Left ventricle myocardium inferior (tissue), 1 donor: ENCODE measurements around the gene STK39. TPM values are rescaled to one million over a fixed set of nuclear protein-coding genes. Genes with fewer than 3 reads are reported as not detected.

ENCODE experiments used
- DNase-seq: peaks from one replicate; pipeline ENCODE4 v3.0.0-alpha.2; 2020
- H3K27ac ChIP-seq: fragments of 200-600 bp; replicated peaks from 2 replicates; pipeline ENCODE4 v1.8.0; 2021
- H3K27me3 ChIP-seq: fragments of 200-600 bp; 2 replicates; pipeline ENCODE4 v1.8.0; 2021; ENCODE audit warnings: low read depth
- H3K36me3 ChIP-seq: fragments of 200-600 bp; 2 replicates; pipeline ENCODE4 v1.8.0; 2021
- H3K4me1 ChIP-seq: fragments of 200-600 bp; 2 replicates; pipeline ENCODE4 v1.8.0; 2021
- H3K4me3 ChIP-seq: fragments of 200-600 bp; 2 replicates; pipeline ENCODE4 v1.8.0; 2021; ENCODE audit warnings: mild to moderate bottlenecking, moderate library complexity
- H3K9me3 ChIP-seq: fragments of 200-600 bp; replicated peaks from 2 replicates; pipeline ENCODE4 v1.8.0; 2021
- intact Hi-C: fragments of 100-400 bp; cut with micrococcal nuclease; formaldehyde crosslinking; loops from one replicate; pipeline ENCODE4 v1.11.0; 2022
- total RNA-seq: library from RNA; stranded (reverse); fragmentation: NEBNext Ultra II Directional; extraction: Animal tissue kit (Norgen Biotek cat#: 25700); gene quantifications from one replicate; pipeline ENCODE4 v1.2.1, GENCODE V29; 2021
- TF ChIP-seq, protein P1 (sequence below): fragments of 200-600 bp; IDR thresholded peaks from 2 replicates; pipeline ENCODE4 v1.8.0; 2021; ENCODE audit warnings: antibody characterized with exemption, mild to moderate bottlenecking, borderline replicate concordance
- donor health status: DM: no; HTN: yes; CAD: no; lungs with severe emphysema.

STK39 gene
- total RNA-seq, 1 donor from 2014 or later = 23.2 TPM

- Histone ChIP-seq H3K9me3 (no peaks in the 10 kb centered on the region), H3K4me1 (peaks cover 46% of the 10 kb centered on the region), H3K27me3 (no peaks in the 10 kb centered on the region), H3K27ac (peak overlapping the region; percentile 70), H3K4me3 (no peak overlapping the region), H3K36me3 (no peaks in the 10 kb centered on the region)
- intact Hi-C loops = no loop called here
- TF ChIP-seq, protein P1, sequence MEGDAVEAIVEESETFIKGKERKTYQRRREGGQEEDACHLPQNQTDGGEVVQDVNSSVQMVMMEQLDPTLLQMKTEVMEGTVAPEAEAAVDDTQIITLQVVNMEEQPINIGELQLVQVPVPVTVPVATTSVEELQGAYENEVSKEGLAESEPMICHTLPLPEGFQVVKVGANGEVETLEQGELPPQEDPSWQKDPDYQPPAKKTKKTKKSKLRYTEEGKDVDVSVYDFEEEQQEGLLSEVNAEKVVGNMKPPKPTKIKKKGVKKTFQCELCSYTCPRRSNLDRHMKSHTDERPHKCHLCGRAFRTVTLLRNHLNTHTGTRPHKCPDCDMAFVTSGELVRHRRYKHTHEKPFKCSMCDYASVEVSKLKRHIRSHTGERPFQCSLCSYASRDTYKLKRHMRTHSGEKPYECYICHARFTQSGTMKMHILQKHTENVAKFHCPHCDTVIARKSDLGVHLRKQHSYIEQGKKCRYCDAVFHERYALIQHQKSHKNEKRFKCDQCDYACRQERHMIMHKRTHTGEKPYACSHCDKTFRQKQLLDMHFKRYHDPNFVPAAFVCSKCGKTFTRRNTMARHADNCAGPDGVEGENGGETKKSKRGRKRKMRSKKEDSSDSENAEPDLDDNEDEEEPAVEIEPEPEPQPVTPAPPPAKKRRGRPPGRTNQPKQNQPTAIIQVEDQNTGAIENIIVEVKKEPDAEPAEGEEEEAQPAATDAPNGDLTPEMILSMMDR = no peak
- no peak for DNase-seq
These were observed 109.8 kb downstream of the STK39 start for GRCh38 chr2:168137510-168138180.

DNA sequence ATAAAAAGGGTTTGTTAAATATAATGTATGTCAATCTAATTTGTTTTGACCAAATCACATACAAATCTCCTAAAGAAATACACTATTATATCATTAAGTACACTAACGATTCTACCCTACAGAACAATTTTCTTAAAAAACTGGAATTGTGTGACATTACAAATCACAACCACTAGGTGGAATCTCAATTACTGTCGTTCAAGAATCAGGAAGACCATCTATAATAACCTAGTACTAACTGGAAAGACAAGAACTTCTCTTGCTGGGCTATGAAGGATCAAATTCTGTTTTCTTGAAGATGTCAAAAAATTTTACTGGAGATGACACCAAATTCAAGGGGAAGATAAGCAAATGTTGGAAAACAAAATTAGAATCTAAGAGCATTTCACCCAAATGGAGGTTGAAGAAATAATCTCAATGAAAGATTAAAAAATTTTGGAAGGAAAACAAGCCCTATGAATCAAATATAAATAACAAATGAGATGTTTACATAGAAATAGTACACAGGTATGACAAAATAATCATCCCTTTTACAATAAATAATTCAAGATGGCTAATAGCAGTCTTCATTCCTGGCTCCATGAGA is 110.9 kb downstream of the STK39 start:
- H3K27ac ChIP-seq = peak overlapping the region; percentile 70
- H3K4me3 ChIP-seq = no peak overlapping the region
- no peaks in the 10 kb centered on the region for H3K36me3 ChIP-seq
- TF ChIP-seq, protein P1 = peak; percentile 62
- no peaks in the 10 kb centered on the region for H3K27me3 ChIP-seq
- intact Hi-C loops = no loop called here
- no peak for DNase-seq
- peaks cover 47% of the 10 kb centered on the region for H3K4me1 ChIP-seq
- H3K9me3 ChIP-seq = no peaks in the 10 kb centered on the region

DNA sequence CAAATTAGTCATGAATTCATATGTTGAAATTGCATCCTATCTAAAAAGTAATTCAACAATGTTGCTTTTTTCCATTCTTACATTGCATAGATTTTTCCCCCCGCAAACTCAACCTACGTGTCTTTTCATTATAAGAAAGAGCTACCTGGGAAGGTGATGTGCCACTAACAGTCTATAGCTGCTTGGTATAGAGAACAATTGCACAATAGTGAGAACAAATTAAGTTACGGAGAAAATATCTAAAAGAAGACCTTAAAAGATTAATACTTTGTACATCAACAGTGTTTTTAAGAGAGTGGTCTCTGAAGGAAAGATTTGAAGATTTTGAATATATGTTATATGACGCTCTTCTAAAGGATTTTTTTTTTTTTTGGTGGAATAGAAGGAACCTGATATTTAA is 111.8 kb downstream of the STK39 start:
- Histone ChIP-seq H3K9me3 (no peaks in the 10 kb centered on the region), H3K27ac (no peak overlapping the region), H3K27me3 (no peaks in the 10 kb centered on the region), H3K4me1 (peaks cover 52% of the 10 kb centered on the region), H3K4me3 (no peak overlapping the region), H3K36me3 (no peaks in the 10 kb centered on the region)
- DNase-seq = no peak
- TF ChIP-seq, protein P1 = no peak
- intact Hi-C loops = no loop called here

DNA sequence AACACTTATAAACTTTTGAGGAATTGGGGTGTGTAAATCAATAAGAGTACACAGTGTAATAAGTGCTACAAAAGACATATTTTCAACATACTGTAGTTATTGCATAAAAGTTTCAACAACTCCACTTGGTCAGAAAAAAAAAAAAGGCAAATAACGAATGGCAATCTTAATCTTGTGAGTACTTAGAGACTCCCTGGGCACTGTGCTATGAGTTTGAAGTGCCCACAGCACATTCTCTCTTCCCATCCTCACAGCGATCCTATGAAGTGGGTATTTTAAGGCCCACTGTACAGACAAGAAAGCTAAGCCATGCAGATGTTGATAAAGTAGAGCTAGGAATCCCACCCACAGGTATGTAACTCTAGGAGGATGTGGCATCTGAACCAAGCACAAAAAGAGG is 112.3 kb downstream of the STK39 start:
- intact Hi-C loops = no loop called here

DNA sequence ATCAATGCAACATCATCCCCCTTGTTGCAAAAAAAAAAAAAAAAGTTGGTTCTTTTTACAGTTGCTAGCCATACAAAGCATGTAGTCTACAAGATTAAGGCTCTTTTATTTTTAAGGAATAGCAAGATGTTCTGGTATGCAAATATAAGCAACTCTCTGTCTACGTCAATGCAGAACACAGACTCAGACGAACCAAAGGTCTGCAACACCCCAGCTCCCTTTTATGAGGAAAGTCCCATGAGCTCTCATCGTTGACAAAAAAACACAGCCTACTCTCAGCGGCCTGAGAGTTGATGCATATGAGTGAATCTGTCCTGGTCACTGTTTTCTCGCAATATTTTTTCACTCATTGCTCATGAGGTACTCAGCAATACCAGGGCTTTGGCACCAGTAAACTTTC is 112.9 kb downstream of the STK39 start:
- Histone ChIP-seq H3K36me3 (no peaks in the 10 kb centered on the region), H3K27ac (no peak overlapping the region), H3K9me3 (no peaks in the 10 kb centered on the region), H3K27me3 (no peaks in the 10 kb centered on the region), H3K4me3 (no peak overlapping the region), H3K4me1 (peaks cover 52% of the 10 kb centered on the region)
- intact Hi-C loops = no loop called here
- no peak for DNase-seq
- TF ChIP-seq, protein P1 = no peak

More for the DNA sequence above, 112.3 kb downstream of the STK39 start:
- Histone ChIP-seq H3K27ac (no peak overlapping the region), H3K27me3 (no peaks in the 10 kb centered on the region), H3K4me3 (no peak overlapping the region), H3K9me3 (no peaks in the 10 kb centered on the region), H3K36me3 (no peaks in the 10 kb centered on the region), H3K4me1 (peaks cover 52% of the 10 kb centered on the region)
- DNase-seq = no peak
- TF ChIP-seq, protein P1 = no peak
